GM12878 (cell line): ENCODE data around the gene TEAD4. TPM values are rescaled to one million over a fixed set of nuclear protein-coding genes. Genes with fewer than 3 reads are reported as not detected.

Experiments
- ATAC-seq: fragments of 200-7000 bp; cut with Tn5 transposase; 3 replicates; pipeline ENCODE4 v1.9.1; 2020; ENCODE audit warnings: mild to moderate bottlenecking, moderate library complexity
- BruUV-seq: library from RNA; stranded (reverse); fragments of 400-500 nt; replicated peaks from 2 replicates; lab custom pipeline; 2021; lab: Mats Ljungman, UMichigan
- CTCF ChIA-PET: fragments of 300-600 bp; sonication (Branson Sonifier 250); formaldehyde crosslinking; extraction: SDS; loops from one replicate; lab custom pipeline; 2021; ENCODE audit warnings: inconsistent platforms; lab: Yijun Ruan, JAX
- POLR2A ChIA-PET: fragments of 350-600 bp; formaldehyde crosslinking; extraction: SDS; loops from one replicate; lab custom pipeline; 2021; ENCODE audit warnings: inconsistent platforms; lab: Charles Lee
- RAD21 ChIA-PET: fragments of 300-600 bp; sonication (Branson Sonifier 250); formaldehyde crosslinking; loops from one replicate; lab custom pipeline; 2023; ENCODE audit warnings: antibody characterized with exemption; ENCODE audit not compliant: unreplicated experiment; lab: Charles Lee
- SMC1A ChIA-PET: fragments of 300-600 bp; sonication (Branson Sonifier 250); formaldehyde crosslinking; loops from one replicate; lab custom pipeline; 2023; ENCODE audit not compliant: unreplicated experiment, uncharacterized antibody; lab: Charles Lee
- DNase-seq: peaks from one replicate; pipeline ENCODE4 v3.0.0-alpha.2; 2011; ENCODE audit warnings: low read depth, low spot score
- FAIRE-seq: peaks from 3 replicates; lab custom pipeline; 2011; peaks lifted over from hg19 to GRCh38; lab: Jason Lieb, UNC
- H2AFZ ChIP-seq: 2 replicates; pipeline ENCODE4 v1.6.0; 2011; ENCODE audit warnings: low read depth, low read length, control low read depth; ENCODE audit not compliant: control insufficient read depth
- H3K27ac ChIP-seq: 2 replicates; pipeline ENCODE4 v1.5.1; 2011; ENCODE audit warnings: control low read depth; ENCODE audit not compliant: control insufficient read depth, insufficient read depth
- H3K27me3 ChIP-seq, 2 experiments: replicated peaks in 1 of 2; 2 replicates each; pipeline versions ENCODE4 v1.6.0 to v1.6.1; 2011; ENCODE audit warnings: low read length in 1 of 2; ENCODE audit not compliant: control insufficient read depth in 2 of 2, insufficient read depth in 2 of 2
- H3K36me3 ChIP-seq, 2 experiments: 2 replicates each; pipeline ENCODE4 v1.5.1; 2011; ENCODE audit warnings: low read length in 1 of 2; ENCODE audit not compliant: control insufficient read depth in 2 of 2, insufficient read depth in 2 of 2
- H3K4me1 ChIP-seq: 2 replicates; pipeline ENCODE4 v1.6.1; 2011; ENCODE audit warnings: mild to moderate bottlenecking, low read length, moderate library complexity, mixed read lengths; ENCODE audit not compliant: control insufficient read depth, insufficient read depth
- H3K4me2 ChIP-seq: 2 replicates; pipeline ENCODE4 v1.6.0; 2011; ENCODE audit warnings: control low read depth; ENCODE audit not compliant: control insufficient read depth, insufficient read depth
- H3K4me3 ChIP-seq: fragments of 200-600 bp; sonication (generic); 2 replicates; pipeline ENCODE4 v1.5.1; 2016
- H3K79me2 ChIP-seq: 2 replicates; pipeline ENCODE4 v1.6.0; 2011; ENCODE audit warnings: low read length; ENCODE audit not compliant: control insufficient read depth, insufficient read depth
- H3K9ac ChIP-seq: 2 replicates; pipeline ENCODE4 v1.8.0; 2011; ENCODE audit warnings: low read length, control low read depth, mixed read lengths; ENCODE audit not compliant: control insufficient read depth, insufficient read depth
- H3K9me3 ChIP-seq: replicated peaks from 3 replicates; pipeline ENCODE4 v1.5.1; 2011; ENCODE audit warnings: mild to moderate bottlenecking, low read length; ENCODE audit not compliant: control insufficient read depth, insufficient read depth
- H4K20me1 ChIP-seq: 2 replicates; pipeline ENCODE4 v1.6.0; 2011; ENCODE audit not compliant: control insufficient read depth, insufficient read depth
- CEBPZ ChIP-seq: fragments of 150-350 bp; IDR thresholded peaks from 2 replicates; pipeline ENCODE4 v1.6.1; 2016; ENCODE audit warnings: low read depth, low read length
- E2F4 ChIP-seq: IDR thresholded peaks from 2 replicates; pipeline ENCODE4 v1.6.1; 2012; ENCODE audit warnings: low read depth, low read length, improper control_type of control experiment
- ZNF24 ChIP-seq: fragments of 450-650 bp; IDR thresholded peaks from 2 replicates; pipeline ENCODE4 v1.6.1; 2017; ENCODE audit warnings: antibody characterized with exemption, mild to moderate bottlenecking
- WGBS: methylation state at CpG from one replicate; pipeline ENCODE4 v1.1.6; 2016; ENCODE audit warnings: low lambda C conversion rate; ENCODE audit not compliant: insufficient replicate concordance, insufficient coverage; ENCODE audit errors: missing lambda C conversion rate; 5-methylcytosine and 5-hydroxymethylcytosine counted together
- in situ Hi-C: fragments of 300-500 bp; cut with MboI; formaldehyde crosslinking; loops from 9 replicates; pipeline ENCODE4 v1.14.3; 2018; ENCODE audit warnings: mixed read lengths
- intact Hi-C: fragments of 100-400 bp; cut with micrococcal nuclease; formaldehyde crosslinking; loops from one replicate; pipeline ENCODE4 v1.14.2; 2022; ENCODE audit not compliant: unreplicated experiment
- polyA plus RNA-seq, 11 experiments: library from polyadenylated mRNA; depleted of rRNA in 4 of 11; unstranded in 6 of 11; stranded (reverse) in 5 of 11; fragments of >200 nt; fragmentation: Nextera tagmentation in 4 of 11; fragmentation: Illumina TruSeq in 1 of 11; extraction: Ambion mirVana in 4 of 11; extraction: Trizol in 1 of 11; gene quantifications; 1 replicate in 1 of 11; 2 replicates in 10 of 11; pipeline versions ENCODE4 v1.2.1 to v1.2.3, GENCODE V29; 2011 to 2016; ENCODE audit warnings: inconsistent platforms in 2 of 11, missing spikeins in 2 of 11, low read depth in 1 of 11
- total RNA-seq, 4 experiments: library from RNA; depleted of rRNA in 3 of 4; stranded (reverse); fragments of >200 nt in 3 of 4; fragmentation: Illumina TruSeq in 1 of 4; extraction: Trizol in 1 of 4; gene quantifications; 2 replicates each; pipeline versions ENCODE4 v1.2.1 to v1.2.3, GENCODE V29; 2013 to 2021

TEAD4 gene
- total and polyA plus RNA-seq, 10 of the 15 experiments (the other 5 are each of a cell fraction or from before 2014, with no cell fraction given), result 0.04 to 0.68 (median 0.31) TPM; not detected in 4

GRCh38 chr12:2988494-2988893, 29.3 kb downstream of the TEAD4 start (continued):
- TF ChIP-seq E2F4, result no peak

- no peaks in the 10 kb centered on the region for H3K9me3 ChIP-seq
- no peak overlapping the region for H2AFZ ChIP-seq
- POLR2A ChIA-PET, result no interaction called here
- TF ChIP-seq CEBPZ (no peak), ZNF24 (no peak)
- no peak for FAIRE-seq
- H3K79me2 ChIP-seq, result no peaks in the 10 kb centered on the region
- RAD21 ChIA-PET, result no interaction called here
- H3K27me3 ChIP-seq, result no peaks in the 10 kb centered on the region
- WGBS, result 17% methylated on average over 5 of the region's 5 CpGs
- SMC1A ChIA-PET, result no interaction called here
- intact Hi-C loops, result no loop called here
- no TSS peak for BruUV-seq
- no peaks in the 10 kb centered on the region for H3K4me1 ChIP-seq
- H4K20me1 ChIP-seq, result no peaks in the 10 kb centered on the region
- CTCF ChIA-PET, result no interaction called here
- H3K9ac ChIP-seq, result no peak overlapping the region
- in situ Hi-C loops, result no loop called here
- no peak for DNase-seq
- H3K4me2 ChIP-seq, result no peak overlapping the region
- no peak overlapping the region for H3K4me3 ChIP-seq
- ATAC-seq, result no peak
- no peak overlapping the region for H3K27ac ChIP-seq
- no peaks in the 10 kb centered on the region for H3K36me3 ChIP-seq
These were observed 33.5 kb downstream of the TEAD4 start for GRCh38 chr12:2992724-2993123.
